Esophagus squamous epithelium (tissue), 5 donors: ENCODE results near the gene POLE4. TPM values are rescaled to one million over a fixed set of nuclear protein-coding genes. Genes with fewer than 3 reads are reported as not detected.

Experiments
- DNase-seq: peaks from one replicate; lab custom pipeline; 2025; lab: John Stamatoyannopoulos, UW
- H3K27ac ChIP-seq, 4 donors: fragments of 200-600 bp; sonication (generic); one replicate each; pipeline ENCODE4 v1.5.1; 2016 to 2019; ENCODE audit warnings: mild to moderate bottlenecking in 1 of 4
- H3K27me3 ChIP-seq, 4 donors: fragments of 200-600 bp; sonication (generic); 1 replicate in 3 of 4; 2 replicates in 1 of 4; pipeline versions ENCODE4 v1.5.1 to v1.6.0; 2017 to 2021; ENCODE audit warnings: antibody characterized with exemption in 1 of 4
- H3K36me3 ChIP-seq, 3 donors: fragments of 200-600 bp; sonication (generic); one replicate each; pipeline ENCODE4 v1.5.1; 2016 to 2019
- H3K4me1 ChIP-seq, 3 donors: fragments of 200-600 bp; sonication (generic); one replicate each; pipeline ENCODE4 v1.5.1; 2017 to 2019
- H3K4me3 ChIP-seq, 4 donors: fragments of 200-600 bp; sonication (generic); 1 replicate in 3 of 4; 2 replicates in 1 of 4; pipeline ENCODE4 v1.5.1; 2016 to 2019; ENCODE audit warnings: mild to moderate bottlenecking in 2 of 4, moderate library complexity in 1 of 4
- H3K9me3 ChIP-seq, 3 donors: fragments of 200-600 bp; sonication (generic); one replicate each; pipeline ENCODE4 v1.5.1; 2016 to 2019
- CTCF ChIP-seq, 6 experiments: fragments of 450-650 bp in 4 of 6; fragments of 200-600 bp in 2 of 6; sonication (generic) in 2 of 6; IDR thresholded peaks; one replicate each; pipeline ENCODE4 v1.5.1; 2016 to 2019; ENCODE audit warnings: antibody characterized with exemption in 6 of 6, mild to moderate bottlenecking in 4 of 6, moderate library complexity in 4 of 6
- POLR2A ChIP-seq, 4 donors: fragments of 450-650 bp; IDR thresholded peaks; one replicate each; pipeline ENCODE4 v1.6.1; 2017; ENCODE audit warnings: antibody characterized with exemption in 4 of 4, mild to moderate bottlenecking in 4 of 4, moderate library complexity in 3 of 4
- WGBS, 2 donors: methylation state at CpG; one replicate each; pipeline ENCODE4 v1.1.5; 2018; 5-methylcytosine and 5-hydroxymethylcytosine counted together
- intact Hi-C: fragments of 100-400 bp; cut with DNase I; formaldehyde crosslinking; loops from one replicate; pipeline ENCODE4 v1.15.0; 2022
- total RNA-seq, 4 donors: library from RNA; depleted of rRNA; stranded (reverse); fragments of >200 nt; gene quantifications; one replicate each; pipeline ENCODE4 v1.1.0, GENCODE V29; 2016
- donor health status: DM: yes; HTN: yes; CAD: no.

Gene POLE4
- total RNA-seq, 4 donors from 2014 or later, result 14.3 to 30.8 (median 20.3) TPM

- H3K36me3 ChIP-seq, result no peaks in the 10 kb centered on the region
- 71 to 87% methylated on average over 4 of the region's 4 CpGs for WGBS, 2 donors
- no peak overlapping the region for H3K27ac ChIP-seq
- H3K9me3 ChIP-seq, result no peaks in the 10 kb centered on the region
- DNase-seq, result no peak
- TF ChIP-seq POLR2A (IDR thresholded peaks at IDR 0.05) (no peak), CTCF (IDR thresholded peaks at IDR 0.05) (no peak)
- no peaks in the 10 kb centered on the region for H3K27me3 ChIP-seq
- intact Hi-C loops, result no loop called here
- H3K4me3 ChIP-seq, result no peak overlapping the region
- H3K4me1 ChIP-seq, result peaks cover 0 to 14% (median 9%) of the 10 kb centered on the region in 3 donors
These were observed 4.0 kb upstream of the POLE4 start for GRCh38 chr2:74954500-74954874.

GRCh38 chr2:74957886-74958273 is 563 bp upstream of the POLE4 start:
- H3K9me3 ChIP-seq, result no peaks in the 10 kb centered on the region
- peaks cover 0 to 5% (median 0%) of the 10 kb centered on the region in 3 donors for H3K36me3 ChIP-seq
- intact Hi-C loops, result no loop called here
- DNase-seq, result no peak
- 48 to 57% methylated on average over 4 of the region's 4 CpGs for WGBS, 2 donors
- H3K4me3 ChIP-seq, result peak overlapping the region; percentile 47 to 95 (median 62)
- peak overlapping the region; percentile 84 to 97 (median 90) for H3K27ac ChIP-seq
- no peaks in the 10 kb centered on the region for H3K27me3 ChIP-seq
- TF ChIP-seq POLR2A (IDR thresholded peaks at IDR 0.05) (no peak), CTCF (IDR thresholded peaks at IDR 0.05) (no peak)
- peaks cover 0 to 16% (median 11%) of the 10 kb centered on the region in 3 donors for H3K4me1 ChIP-seq

- WGBS, 2 donors, result 74 to 84% methylated on average over 10 of the region's 10 CpGs
- peak overlapping the region; percentile 84 to 97 (median 90) for H3K27ac ChIP-seq
- peaks cover 0 to 16% (median 11%) of the 10 kb centered on the region in 3 donors for H3K4me1 ChIP-seq
- peaks cover 0 to 11% (median 0%) of the 10 kb centered on the region in 3 donors for H3K36me3 ChIP-seq
- no peaks in the 10 kb centered on the region for H3K27me3 ChIP-seq
- TF ChIP-seq CTCF (IDR thresholded peaks at IDR 0.05) (no peak), POLR2A (IDR thresholded peaks at IDR 0.05) (no peak)
- no peaks in the 10 kb centered on the region for H3K9me3 ChIP-seq
- no peak for DNase-seq
- intact Hi-C loops, result no loop called here
- H3K4me3 ChIP-seq, result peak overlapping the region; percentile 47 to 95 (median 62)
These were observed 786 bp downstream of the POLE4 start for GRCh38 chr2:74959106-74959751.

- intact Hi-C loops, result no loop called here
- Histone ChIP-seq H3K4me1 (no peaks in the 10 kb centered on the region), H3K27me3 (no peaks in the 10 kb centered on the region), H3K4me3 (no peak overlapping the region), H3K9me3 (peaks cover 0 to 4% (median 0%) of the 10 kb centered on the region in 3 donors), H3K36me3 (peaks cover 0 to 36% (median 0%) of the 10 kb centered on the region in 3 donors), H3K27ac (no peak overlapping the region)
- no peak for TF ChIP-seq CTCF (IDR thresholded peaks at IDR 0.05)
- no peak for TF ChIP-seq POLR2A (IDR thresholded peaks at IDR 0.05)
- DNase-seq, result no peak
- 83 to 86% methylated on average over 1 of the region's 1 CpG for WGBS, 2 donors
These were observed 8.4 kb downstream of the POLE4 start for GRCh38 chr2:74966887-74967286.

- no peak for DNase-seq
- no peaks in the 10 kb centered on the region for H3K4me1 ChIP-seq
- H3K9me3 ChIP-seq, result no peaks in the 10 kb centered on the region
- intact Hi-C loops, result no loop called here
- no peak for TF ChIP-seq POLR2A (IDR thresholded peaks at IDR 0.05)
- no peak for TF ChIP-seq CTCF (IDR thresholded peaks at IDR 0.05)
- no peaks in the 10 kb centered on the region for H3K36me3 ChIP-seq
- H3K27me3 ChIP-seq, result no peaks in the 10 kb centered on the region
- WGBS, 2 donors, result 68 to 86% methylated on average over 7 of the region's 7 CpGs
- H3K27ac ChIP-seq, result no peak overlapping the region
- H3K4me3 ChIP-seq, result no peak overlapping the region
These were observed 16.6 kb downstream of the POLE4 start for GRCh38 chr2:74975016-74975415.
